Transverse colon (tissue), 4 donors: ENCODE data around the gene CNDP2. TPM values are rescaled to one million over a fixed set of nuclear protein-coding genes. Genes with fewer than 3 reads are reported as not detected.
A peak's percentile ranks its signal among the peaks of the same experiment; 100 is the strongest.
"Not testable (repeated sequence)": the region's sequence is repeated elsewhere in the genome, so short reads cannot be mapped to it uniquely, and the experiment has no call there.

Experiments
- DNase-seq: peaks from one replicate; pipeline ENCODE4 v3.0.0-alpha.2; 2019
- H3K27ac ChIP-seq, 4 donors: fragments of 200-600 bp; sonication (generic); 2 replicates each; pipeline ENCODE4 v1.5.1; 2016 to 2018; ENCODE audit warnings: inconsistent platforms in 4 of 4
- H3K27me3 ChIP-seq: fragments of 200-600 bp; sonication (generic); 2 replicates; pipeline ENCODE4 v1.5.1; 2017; ENCODE audit warnings: inconsistent platforms
- H3K36me3 ChIP-seq, 4 donors: fragments of 200-600 bp; sonication (generic); 2 replicates each; pipeline ENCODE4 v1.5.1; 2017 to 2019; ENCODE audit warnings: inconsistent platforms in 4 of 4
- H3K4me1 ChIP-seq, 4 donors: fragments of 200-600 bp; sonication (generic); 2 replicates each; pipeline ENCODE4 v1.5.1; 2017 to 2020; ENCODE audit warnings: inconsistent platforms in 4 of 4
- H3K4me3 ChIP-seq, 4 donors: fragments of 200-600 bp; sonication (generic); 1 replicate in 1 of 4; 2 replicates in 3 of 4; pipeline versions ENCODE4 v1.5.1 to v1.6.1; 2017 to 2019; ENCODE audit warnings: inconsistent platforms in 4 of 4
- H3K9me3 ChIP-seq, 2 donors: fragments of 200-600 bp; sonication (generic); 2 replicates each; pipeline ENCODE4 v1.5.1; 2017 to 2019; ENCODE audit warnings: inconsistent platforms in 2 of 2
- EP300 ChIP-seq: sonication (generic); formaldehyde crosslinking; IDR thresholded peaks from one replicate; pipeline ENCODE4 v1.6.1; 2017; ENCODE audit warnings: antibody characterized with exemption, low read depth
- POLR2A ChIP-seq: fragments of 450-650 bp; IDR thresholded peaks from one replicate; pipeline ENCODE4 v1.6.1; 2016; ENCODE audit warnings: antibody characterized with exemption, mild to moderate bottlenecking, moderate library complexity
- POLR2AphosphoS5 ChIP-seq, 3 donors: sonication (generic); formaldehyde crosslinking; IDR thresholded peaks; one replicate each; pipeline ENCODE4 v1.6.1; 2016; ENCODE audit warnings: antibody characterized with exemption in 3 of 3
- WGBS, 2 donors: methylation state at CpG; one replicate each; pipeline ENCODE4 v1.1.5; 2018; ENCODE audit warnings: low coverage in 1 of 2; 5-methylcytosine and 5-hydroxymethylcytosine counted together
- in situ Hi-C, 4 donors: fragments of 200-750 bp; cut with MboI; loops; one replicate each; pipeline versions ENCODE4 v1.15.0 to v1.15.1; 2017; ENCODE audit warnings: low sequenced_read_pairs in 3 of 4, low pct_ligation_motif_present in 1 of 4, low pct_unique_long_range_greater_than_20kb in 1 of 4
- intact Hi-C: fragments of 100-400 bp; cut with DNase I; formaldehyde crosslinking; loops from one replicate; pipeline ENCODE4 v1.15.1; 2023; ENCODE audit warnings: low total_unique reads
- total RNA-seq, 4 donors: library from RNA; depleted of rRNA; stranded (reverse); fragments of >200 nt; gene quantifications; one replicate each; pipeline ENCODE4 v1.1.0, GENCODE V29; 2016
- TF ChIP-seq, protein P1 (sequence below), 5 experiments: fragments of 200-600 bp in 3 of 5; fragments of 450-650 bp in 2 of 5; sonication (generic) in 3 of 5; IDR thresholded peaks; 1 replicate in 2 of 5; 2 replicates in 3 of 5; pipeline ENCODE4 v1.5.1; 2016 to 2017; ENCODE audit warnings: antibody characterized with exemption in 5 of 5, inconsistent platforms in 3 of 5, mild to moderate bottlenecking in 2 of 5, moderate library complexity in 1 of 5

Gene CNDP2
- total RNA-seq, 4 donors from 2014 or later, result 143 to 284 (median 155) TPM

DNA sequence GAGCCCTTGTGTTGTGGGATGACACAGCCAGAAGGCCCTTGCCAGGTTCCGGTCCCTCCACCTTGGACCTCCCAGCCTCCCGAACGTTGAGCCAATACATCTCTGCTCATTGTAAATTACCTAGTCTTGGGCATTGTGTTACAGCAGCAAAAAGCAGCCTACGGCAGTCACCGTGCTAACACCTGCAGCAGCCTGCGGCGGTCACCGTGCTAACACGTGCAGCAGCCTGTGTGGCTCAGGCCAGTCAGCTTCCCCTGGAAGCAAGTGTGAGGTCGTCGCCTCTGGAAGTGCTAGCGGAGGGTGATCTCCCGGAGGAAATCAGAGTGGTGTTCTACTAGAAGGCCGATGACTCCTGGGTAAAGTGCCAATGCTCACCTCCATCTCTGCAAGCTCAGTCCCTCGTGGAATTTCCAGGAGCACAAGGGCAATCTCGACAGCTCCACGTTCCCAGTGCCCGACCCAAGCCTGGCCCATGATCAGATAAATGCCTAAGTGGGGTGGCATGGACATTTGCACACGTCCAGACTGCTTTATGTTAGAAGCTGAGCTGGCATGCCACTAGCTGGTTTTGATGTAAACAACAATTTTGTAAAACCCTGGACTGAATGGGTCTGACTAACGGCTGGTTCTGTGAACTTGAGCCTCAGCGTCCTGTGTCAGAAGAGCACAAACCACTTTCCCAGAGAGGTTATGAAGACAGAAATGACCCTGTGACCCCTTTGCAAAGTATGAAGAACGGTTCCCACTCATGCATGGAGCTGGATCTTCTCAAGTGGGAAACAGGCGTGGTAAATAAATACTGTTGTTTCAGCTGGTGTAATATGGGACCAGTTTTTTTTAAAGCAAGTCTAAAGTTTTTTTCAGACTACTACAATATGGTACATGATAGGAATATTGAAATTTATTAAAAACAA lies 26.7 kb downstream of the CNDP2 start:
- TF ChIP-seq POLR2AphosphoS5 (IDR thresholded peaks at IDR 0.05) (no peak), POLR2A (no peak), EP300 (no peak)
- TF ChIP-seq, protein P1, sequence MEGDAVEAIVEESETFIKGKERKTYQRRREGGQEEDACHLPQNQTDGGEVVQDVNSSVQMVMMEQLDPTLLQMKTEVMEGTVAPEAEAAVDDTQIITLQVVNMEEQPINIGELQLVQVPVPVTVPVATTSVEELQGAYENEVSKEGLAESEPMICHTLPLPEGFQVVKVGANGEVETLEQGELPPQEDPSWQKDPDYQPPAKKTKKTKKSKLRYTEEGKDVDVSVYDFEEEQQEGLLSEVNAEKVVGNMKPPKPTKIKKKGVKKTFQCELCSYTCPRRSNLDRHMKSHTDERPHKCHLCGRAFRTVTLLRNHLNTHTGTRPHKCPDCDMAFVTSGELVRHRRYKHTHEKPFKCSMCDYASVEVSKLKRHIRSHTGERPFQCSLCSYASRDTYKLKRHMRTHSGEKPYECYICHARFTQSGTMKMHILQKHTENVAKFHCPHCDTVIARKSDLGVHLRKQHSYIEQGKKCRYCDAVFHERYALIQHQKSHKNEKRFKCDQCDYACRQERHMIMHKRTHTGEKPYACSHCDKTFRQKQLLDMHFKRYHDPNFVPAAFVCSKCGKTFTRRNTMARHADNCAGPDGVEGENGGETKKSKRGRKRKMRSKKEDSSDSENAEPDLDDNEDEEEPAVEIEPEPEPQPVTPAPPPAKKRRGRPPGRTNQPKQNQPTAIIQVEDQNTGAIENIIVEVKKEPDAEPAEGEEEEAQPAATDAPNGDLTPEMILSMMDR (IDR thresholded peaks at IDR 0.05), result no peak
- H3K4me1 ChIP-seq, result peaks cover 0 to 33% (median 11%) of the 10 kb centered on the region in 4 donors
- intact Hi-C loops (no loop called here), in situ Hi-C loops (no loop called here)
- no peak overlapping the region for H3K4me3 ChIP-seq
- DNase-seq, result no peak
- H3K9me3 ChIP-seq, result no peaks in the 10 kb centered on the region
- no peaks in the 10 kb centered on the region for H3K27me3 ChIP-seq
- no peak overlapping the region for H3K27ac ChIP-seq
- H3K36me3 ChIP-seq, result peaks cover 0 to 24% (median 0%) of the 10 kb centered on the region in 4 donors
- 48 to 88% methylated on average over 2 to 23 of the region's 23 CpGs for WGBS, 2 donors

DNA sequence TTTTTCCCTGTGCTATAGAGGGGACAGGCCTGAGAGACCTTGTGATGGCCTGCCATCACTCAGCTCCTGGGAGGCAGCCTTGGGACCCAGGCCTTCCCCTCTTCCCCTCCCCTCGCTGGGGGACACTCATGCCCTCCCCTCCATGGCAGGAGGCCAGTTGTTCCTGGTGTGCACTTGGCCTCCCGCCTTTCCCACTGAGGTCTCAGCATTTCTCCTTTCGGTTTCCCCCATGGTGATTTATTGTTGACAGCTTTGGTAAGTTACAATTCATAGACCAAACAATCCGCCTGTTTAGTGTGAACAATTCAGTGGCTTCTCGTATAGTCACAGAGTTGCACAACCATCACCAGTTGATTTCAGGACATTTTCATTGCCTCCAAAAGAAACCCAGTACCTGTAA lies 27.9 kb downstream of the CNDP2 start:
- Histone ChIP-seq H3K9me3 (no peaks in the 10 kb centered on the region), H3K27ac (peak overlapping the region; percentile 23 to 62 (median 53)), H3K4me1 (peaks cover 0 to 33% (median 11%) of the 10 kb centered on the region in 4 donors), H3K4me3 (no peak overlapping the region), H3K36me3 (peaks cover 0 to 14% (median 0%) of the 10 kb centered on the region in 4 donors), H3K27me3 (no peaks in the 10 kb centered on the region)
- peak; percentile 42 for DNase-seq
- intact Hi-C loops, result no loop called here
- no peak for TF ChIP-seq POLR2A
- peak in 1 of 3 donors; percentile 20 for TF ChIP-seq POLR2AphosphoS5 (IDR thresholded peaks at IDR 0.05)
- 13 to 15% methylated on average over 2 to 5 of the region's 5 CpGs for WGBS, 2 donors
- in situ Hi-C loops, result no loop called here

DNA sequence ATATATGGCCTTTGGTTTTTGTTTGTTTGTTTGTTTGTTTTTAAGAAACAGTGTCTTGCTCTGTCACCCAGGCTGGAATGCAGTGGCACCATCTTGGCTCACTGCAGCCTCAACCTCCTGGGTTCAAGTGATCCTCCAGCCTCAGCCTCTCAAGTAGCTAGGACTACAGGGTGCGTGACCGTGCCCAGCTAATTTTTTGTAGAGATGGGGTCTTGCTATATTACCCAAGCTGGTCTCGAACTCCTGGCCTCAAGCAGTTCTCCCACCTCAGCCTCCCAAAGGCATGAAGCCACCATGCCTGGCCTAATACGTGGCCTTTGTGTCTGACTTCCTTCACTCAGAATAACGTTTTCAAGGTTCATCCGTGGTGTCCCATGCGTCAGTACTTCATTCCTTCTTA lies 28.8 kb downstream of the CNDP2 start:
- intact Hi-C loops, H3K36me3 ChIP-seq, in situ Hi-C loops, H3K9me3 ChIP-seq, H3K4me3 ChIP-seq, H3K27me3 ChIP-seq, DNase-seq: not testable (repeated sequence)
- peak overlapping the region in 2 of 4 donors; percentile 10 to 62 for H3K27ac ChIP-seq
- H3K4me1 ChIP-seq, result peaks cover 0 to 33% (median 11%) of the 10 kb centered on the region in 4 donors
- 96 to 100% methylated on average over 1 to 7 of the region's 7 CpGs for WGBS, 2 donors

DNA sequence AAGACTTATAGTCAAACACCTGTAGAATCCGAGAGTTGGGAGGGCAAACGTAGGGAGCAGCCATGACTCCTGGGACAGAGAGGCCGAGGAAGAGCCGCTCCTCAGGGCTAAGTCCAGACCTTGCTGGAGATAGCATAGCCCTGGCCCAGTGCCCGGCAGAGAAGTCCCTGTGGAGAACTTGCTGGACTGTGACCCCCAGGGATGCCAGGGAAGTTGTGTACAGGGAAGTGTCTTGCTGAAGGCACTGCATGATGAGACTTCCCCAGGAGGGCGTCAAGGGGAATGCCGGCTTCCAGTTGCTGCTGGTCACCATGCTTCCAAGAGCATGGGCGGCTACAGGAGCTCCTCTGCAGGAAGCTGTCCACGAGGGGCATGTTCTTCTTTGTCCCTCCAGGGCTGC lies 29.6 kb downstream of the CNDP2 start:
- in situ Hi-C loops (no loop called here), intact Hi-C loops (no loop called here)
- peak; percentile 89 for DNase-seq
- WGBS, 2 donors, result 46% methylated on average over 9 of the region's 9 CpGs; no CpG with 5 or more reads in 1 of the 2 donors
- Histone ChIP-seq H3K36me3 (no peaks in the 10 kb centered on the region), H3K4me3 (no peak overlapping the region), H3K27me3 (no peaks in the 10 kb centered on the region), H3K4me1 (peaks cover 0 to 33% (median 11%) of the 10 kb centered on the region in 4 donors), H3K9me3 (no peaks in the 10 kb centered on the region), H3K27ac (peak overlapping the region in 2 of 4 donors; percentile 33 to 62)
- TF ChIP-seq EP300 (no peak), POLR2A (peak; percentile 13), POLR2AphosphoS5 (IDR thresholded peaks at IDR 0.05) (peak in 1 of 3 donors; percentile 41)
- TF ChIP-seq, protein P1 (IDR thresholded peaks at IDR 0.05), result no peak

DNA sequence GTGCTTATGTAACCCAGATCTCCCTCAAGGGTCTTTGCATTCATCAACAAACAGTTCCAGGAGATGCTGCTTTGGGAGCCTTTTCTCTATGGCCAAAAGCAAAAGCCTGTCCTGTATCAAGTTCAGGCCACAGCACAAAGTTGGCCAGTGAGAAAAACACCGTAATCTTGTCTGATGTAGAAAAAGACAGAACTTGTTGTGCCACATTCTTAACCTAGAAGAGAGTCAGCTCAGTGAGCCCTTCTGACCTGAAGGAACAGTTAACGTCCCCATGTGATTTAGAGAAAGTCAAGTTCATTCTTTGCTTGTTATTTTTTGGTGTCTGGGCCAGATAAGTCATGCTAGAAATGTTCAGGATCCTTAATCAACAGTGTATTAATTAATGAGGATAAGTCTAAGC lies 30.3 kb downstream of the CNDP2 start:
- no peak for DNase-seq

More for the DNA sequence above, 30.3 kb downstream of the CNDP2 start:
- H3K27ac ChIP-seq, result peak overlapping the region in 1 of 4 donors; percentile 34
- intact Hi-C loops (no loop called here), in situ Hi-C loops (no loop called here)
- peaks cover 0 to 33% (median 11%) of the 10 kb centered on the region in 4 donors for H3K4me1 ChIP-seq
- no peaks in the 10 kb centered on the region for H3K36me3 ChIP-seq
- TF ChIP-seq POLR2AphosphoS5 (IDR thresholded peaks at IDR 0.05), result no peak
- TF ChIP-seq EP300, result no peak
- no peak for TF ChIP-seq POLR2A
- TF ChIP-seq, protein P1 (IDR thresholded peaks at IDR 0.05), result no peak
- no peaks in the 10 kb centered on the region for H3K9me3 ChIP-seq
- H3K4me3 ChIP-seq, result no peak overlapping the region
- no peaks in the 10 kb centered on the region for H3K27me3 ChIP-seq
- WGBS, 2 donors, result 79 to 100% methylated on average over 2 of the region's 2 CpGs
